GM10266 (cell line): ENCODE measurements around the gene CTCFL.

Experiments used
- DNase-seq: peaks from one replicate; pipeline ENCODE4 v3.0.0; 2012; ENCODE audit errors: extremely low spot score
- TF ChIP-seq, protein P1 (sequence below): IDR thresholded peaks from 2 replicates; pipeline ENCODE4 v1.5.1; 2012; ENCODE audit warnings: mild to moderate bottlenecking, low read depth; ENCODE audit not compliant: control insufficient read depth, insufficient read depth; ENCODE audit errors: missing control alignments

Gene CTCFL

DNA sequence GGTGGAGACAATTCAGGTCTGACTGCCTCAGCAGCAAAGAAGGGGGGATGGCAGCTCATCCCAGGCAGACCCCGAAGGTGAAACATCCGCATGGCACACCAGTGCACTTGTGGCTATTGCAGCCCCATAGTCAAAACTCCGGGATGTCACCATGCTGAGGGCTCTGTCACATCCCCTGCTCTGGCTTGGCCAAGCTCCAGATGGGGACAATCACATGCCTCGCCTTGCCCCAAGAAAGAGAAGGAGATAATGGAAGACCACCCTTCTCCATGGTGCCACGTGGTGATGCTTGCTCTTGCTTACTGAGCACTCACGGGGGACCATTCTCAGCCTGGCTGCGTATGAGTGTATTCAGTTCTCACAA, 73.5 kb downstream of the CTCFL start:
- TF ChIP-seq, protein P1, sequence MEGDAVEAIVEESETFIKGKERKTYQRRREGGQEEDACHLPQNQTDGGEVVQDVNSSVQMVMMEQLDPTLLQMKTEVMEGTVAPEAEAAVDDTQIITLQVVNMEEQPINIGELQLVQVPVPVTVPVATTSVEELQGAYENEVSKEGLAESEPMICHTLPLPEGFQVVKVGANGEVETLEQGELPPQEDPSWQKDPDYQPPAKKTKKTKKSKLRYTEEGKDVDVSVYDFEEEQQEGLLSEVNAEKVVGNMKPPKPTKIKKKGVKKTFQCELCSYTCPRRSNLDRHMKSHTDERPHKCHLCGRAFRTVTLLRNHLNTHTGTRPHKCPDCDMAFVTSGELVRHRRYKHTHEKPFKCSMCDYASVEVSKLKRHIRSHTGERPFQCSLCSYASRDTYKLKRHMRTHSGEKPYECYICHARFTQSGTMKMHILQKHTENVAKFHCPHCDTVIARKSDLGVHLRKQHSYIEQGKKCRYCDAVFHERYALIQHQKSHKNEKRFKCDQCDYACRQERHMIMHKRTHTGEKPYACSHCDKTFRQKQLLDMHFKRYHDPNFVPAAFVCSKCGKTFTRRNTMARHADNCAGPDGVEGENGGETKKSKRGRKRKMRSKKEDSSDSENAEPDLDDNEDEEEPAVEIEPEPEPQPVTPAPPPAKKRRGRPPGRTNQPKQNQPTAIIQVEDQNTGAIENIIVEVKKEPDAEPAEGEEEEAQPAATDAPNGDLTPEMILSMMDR = no peak
- no peak for DNase-seq

DNA sequence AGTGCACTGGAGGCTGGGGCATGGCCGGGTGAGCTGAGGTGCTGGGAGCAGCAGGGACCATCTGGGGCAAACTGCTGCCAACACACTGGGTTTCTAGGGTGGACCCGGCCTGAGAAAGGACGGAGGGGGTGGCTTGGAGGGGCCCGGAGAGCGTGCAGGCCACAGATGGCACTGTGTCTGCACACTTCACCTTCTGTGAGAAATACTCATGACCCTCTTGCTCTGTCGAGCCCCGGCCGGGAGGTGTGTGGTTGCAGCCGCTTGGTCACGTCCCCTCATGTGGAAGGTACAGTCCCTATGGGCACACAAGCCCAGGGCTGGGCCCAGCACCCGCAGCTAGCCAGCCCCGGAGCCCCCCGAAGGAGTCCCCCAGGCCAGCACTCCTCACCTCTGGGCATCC, 74.0 kb downstream of the CTCFL start:
- DNase-seq = no peak
- TF ChIP-seq, protein P1 = no peak

DNA sequence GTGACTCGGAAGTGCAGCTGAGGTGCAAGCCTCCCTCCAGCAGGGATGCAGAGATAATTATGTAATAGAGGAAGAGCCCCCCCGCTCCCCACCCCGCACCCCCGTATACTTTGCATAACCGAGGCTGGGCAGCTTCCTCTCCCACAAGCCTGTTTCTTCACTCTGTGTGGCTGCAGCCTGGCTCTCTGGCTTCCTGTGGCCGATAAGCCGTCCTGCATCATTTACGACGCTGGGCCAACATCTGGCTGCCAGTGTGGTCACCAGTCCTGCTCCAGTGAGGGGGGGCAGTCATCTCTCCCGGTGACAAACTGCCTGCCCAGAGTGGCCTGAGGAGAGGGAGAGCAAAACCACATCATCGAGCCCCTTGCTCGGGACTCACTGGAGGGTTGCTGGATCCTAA, 74.5 kb downstream of the CTCFL start:
- peak; percentile 72 for DNase-seq
- TF ChIP-seq, protein P1 = no peak

DNA sequence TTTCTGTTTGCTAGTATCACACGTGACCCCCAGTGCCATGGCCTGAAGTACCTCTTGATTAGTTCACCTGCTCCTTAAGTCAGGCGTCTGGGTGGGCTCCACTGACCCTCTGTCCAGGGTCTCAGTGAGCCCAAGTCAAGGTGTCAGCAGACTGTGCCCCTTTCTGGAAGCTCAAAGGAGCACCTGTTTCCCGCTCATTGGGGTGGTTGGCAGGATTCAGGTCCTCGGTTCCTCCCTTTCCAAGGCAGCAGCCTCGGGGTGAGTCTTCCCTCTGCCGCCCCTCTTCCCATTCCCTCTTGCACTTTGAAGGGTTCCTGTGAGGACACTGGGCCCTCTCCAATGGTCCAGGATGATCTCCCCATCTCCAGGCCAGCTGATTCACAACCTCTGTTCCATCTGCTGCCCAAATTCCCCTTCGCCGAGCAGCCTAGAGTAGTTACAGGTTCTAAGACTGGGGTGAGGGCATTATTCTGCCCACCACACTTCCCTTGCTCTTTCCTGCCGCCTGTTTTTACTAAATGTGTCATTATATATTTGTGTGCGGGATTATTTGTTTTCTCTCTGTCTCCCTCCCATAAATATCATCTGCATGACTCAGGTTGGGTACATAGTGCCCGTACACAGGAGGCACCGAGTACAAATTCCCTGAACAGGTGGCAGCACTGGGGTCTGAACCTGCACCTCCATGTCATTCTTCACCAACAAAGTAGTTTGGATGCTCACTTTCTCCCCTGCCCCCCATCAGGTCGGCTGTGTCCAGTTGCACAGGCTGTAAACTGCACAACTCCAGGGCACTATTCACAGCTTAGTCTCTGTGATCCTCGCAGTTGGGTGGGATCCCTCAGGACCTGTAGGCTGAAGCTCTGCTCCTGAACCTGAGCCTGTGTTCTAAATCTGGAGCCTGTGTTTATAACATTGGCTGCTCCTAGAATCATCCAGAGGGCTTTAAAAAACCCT, 75.3 kb downstream of the CTCFL start:
- DNase-seq = no peak
- TF ChIP-seq, protein P1 = no peak

DNA sequence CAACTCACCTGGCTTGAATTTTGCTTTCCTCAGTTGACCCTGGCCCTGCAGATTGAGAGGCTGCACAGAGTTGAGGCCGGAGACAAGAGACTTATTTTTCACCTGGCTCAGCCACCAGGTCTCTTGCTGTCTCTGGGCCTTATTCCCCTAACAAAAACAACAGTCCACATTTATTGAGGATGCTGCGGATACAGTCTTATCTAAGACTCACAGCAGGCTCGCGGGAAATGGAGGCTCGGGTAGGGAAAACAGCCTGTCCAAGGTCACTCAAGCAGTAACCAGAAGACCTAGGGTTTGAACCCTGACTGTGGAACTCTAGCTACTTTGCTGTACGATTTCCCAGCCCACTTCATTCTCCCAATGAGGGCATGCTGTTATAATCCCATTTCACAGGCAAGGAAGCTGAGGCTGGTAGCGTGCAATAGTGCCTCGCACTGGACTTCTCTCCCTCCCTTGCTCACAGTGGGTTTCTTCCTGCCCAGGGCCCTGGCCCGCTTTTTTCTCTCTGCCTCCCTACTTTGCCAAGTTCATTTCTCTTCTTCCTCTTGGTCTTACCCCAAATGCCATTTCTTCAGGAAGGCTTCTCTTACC, 76.1 kb downstream of the CTCFL start:
- DNase-seq = no peak
- TF ChIP-seq, protein P1 = no peak
